Airway epithelial cell (primary cell): ENCODE measurements around the gene CBFA2T2. TPM values are rescaled to one million over a fixed set of nuclear protein-coding genes. Genes with fewer than 3 reads are reported as not detected.

ENCODE experiments used
- total RNA-seq: library from RNA; depleted of rRNA; stranded (reverse); fragments of >200 nt; gene quantifications from 2 replicates; pipeline ENCODE4 v1.2.3, GENCODE V29; 2015

CBFA2T2 gene
- 3.9 and 5.1 TPM in 2 replicates for total RNA-seq

GRCh38 chr20:33490023-33490933 is at the start of gene CBFA2T2:
TSS of gene CBFA2T2 (plus strand) at chr20:33490096. CDS start at chr20:33490268, 172 bp downstream.

GRCh38 chr20:33443512-33444239 is 46.2 kb upstream of the CBFA2T2 start, which contains the start of gene SNTA1:
TSS of gene SNTA1 (minus strand) at chr20:33443763. CDS start at chr20:33443620, 143 bp downstream.

GRCh38 chr20:33662172-33662571 is 172.3 kb downstream of the CBFA2T2 start, which contains the start of gene C20orf144:
TSS of gene C20orf144 (plus strand) at chr20:33662327. CDS start at chr20:33662346, 19 bp downstream.

GRCh38 chr20:33666293-33667244 is 176.7 kb downstream of the CBFA2T2 start, which contains the start of gene ACTL10:
TSS of gene ACTL10 (plus strand) at chr20:33666943. CDS start at chr20:33667498, 555 bp downstream.

GRCh38 chr20:33674294-33675135 is 184.6 kb downstream of the CBFA2T2 start, which contains the start of gene NECAB3:
TSS of gene NECAB3 (minus strand) at chr20:33674428. CDS start at chr20:33674352, 76 bp downstream.

GRCh38 chr20:33686100-33686983 is 196.4 kb downstream of the CBFA2T2 start, which contains the start of gene E2F1:
TSS of gene E2F1 (minus strand) at chr20:33686385. CDS start at chr20:33686264, 121 bp downstream.

Other genes with a start within 250 kb of the CBFA2T2 start
- not detected in 2 replicates for gene BPIFB1, start 206.9 kb upstream of the CBFA2T2 start, total RNA-seq
- 25.2 and 26.6 TPM in 2 replicates for gene CDK5RAP1, start 88.6 kb upstream of the CBFA2T2 start, total RNA-seq
- gene SNTA1, start 46.3 kb upstream of the CBFA2T2 start, total RNA-seq, result 5.2 and 5.6 TPM in 2 replicates
- not detected in 2 replicates for gene C20orf144, start 172.2 kb downstream of the CBFA2T2 start, total RNA-seq
- gene ACTL10, start 176.8 kb downstream of the CBFA2T2 start, total RNA-seq, result 2.8 and 3.2 TPM in 2 replicates
- 20.9 and 21.4 TPM in 2 replicates for gene NECAB3, start 184.3 kb downstream of the CBFA2T2 start, total RNA-seq
- gene E2F1, start 196.3 kb downstream of the CBFA2T2 start, total RNA-seq, result 7.1 and 8.8 TPM in 2 replicates
- 4.9 TPM in 2 replicates for gene PXMP4, start 230.2 kb downstream of the CBFA2T2 start, total RNA-seq
- 3.4 and 3.6 TPM in 2 replicates for gene ZNF341, start 241.9 kb downstream of the CBFA2T2 start, total RNA-seq